ENCODE measurements around the gene VPS51. TPM values are rescaled to one million over a fixed set of nuclear protein-coding genes. Genes with fewer than 3 reads are reported as not detected.

The VPS51 gene
- polyA plus RNA-seq, 3 donors, result 37.2 to 77.3 (median 39.4) TPM

- no peak overlapping the region for H2AFZ ChIP-seq (ENCODE audit: insufficient read depth, low read depth, low read length, poor library complexity, severe bottlenecking)
- H3K9ac ChIP-seq (ENCODE audit: insufficient read depth, low read length, poor library complexity, severe bottlenecking), result no peak overlapping the region
- Mint-ChIP-seq H3K36me3 (peaks cover 37 to 57% of the 10 kb centered on the region in 2 donors), H3K9me3 (no peaks in the 10 kb centered on the region), H3K4me1 (no peaks in the 10 kb centered on the region), H3K4me3 (no peak overlapping the region), H3K27ac (no peak overlapping the region), H3K27me3 (ENCODE audit: low read depth in 3 of 3) (no peaks in the 10 kb centered on the region)
- DNase-seq, result no peak
- H3K4me1 ChIP-seq (ENCODE audit: control insufficient read depth in 1 of 2, insufficient read depth in 2 of 2, low read length in 2 of 2), result no peaks in the 10 kb centered on the region
- no peak overlapping the region for H3K4me2 ChIP-seq (replicated peaks; ENCODE audit: extremely low read depth, low read length, poor library complexity, severe bottlenecking)
- no peaks in the 10 kb centered on the region for H4K20me1 ChIP-seq (ENCODE audit: insufficient read depth, low read length)
- H3K27ac ChIP-seq (ENCODE audit: low read depth in 1 of 2, low read length in 2 of 2), result no peak overlapping the region
- H3K36me3 ChIP-seq (replicated peaks in 1 of 2; ENCODE audit: control insufficient read depth in 1 of 2, insufficient read depth in 2 of 2, low read length in 2 of 2), result peaks cover 26 to 84% of the 10 kb centered on the region in 2 donors
- no CpG with 5 or more reads among the region's 4 CpGs for WGBS (ENCODE audit: insufficient coverage)
- intact Hi-C loops (cut with micrococcal nuclease), result no loop called here
- H3K27me3 ChIP-seq (ENCODE audit: control insufficient read depth in 2 of 2, insufficient read depth in 2 of 2, low read length in 2 of 2), result no peaks in the 10 kb centered on the region
- peaks cover 17% of the 10 kb centered on the region for H3K79me2 ChIP-seq (ENCODE audit: insufficient read depth, low read length)
- TF ChIP-seq CTCF (IDR thresholded peaks at IDR 0.05), result no peak
- H3K9me3 ChIP-seq (replicated peaks in 1 of 2; ENCODE audit: control insufficient read depth in 1 of 2, insufficient read depth in 1 of 2, low read length in 2 of 2), result no peaks in the 10 kb centered on the region
- H3K4me3 ChIP-seq (replicated peaks in 1 of 3; ENCODE audit: low read depth in 2 of 3, low read length in 3 of 3), result no peak overlapping the region
Measured at GRCh38 chr11:65104628-65105027, 8.6 kb downstream of the VPS51 start.

- Histone ChIP-seq H2AFZ (ENCODE audit: insufficient read depth, low read depth, low read length, poor library complexity, severe bottlenecking) (no peak overlapping the region), H3K4me1 (ENCODE audit: control insufficient read depth in 1 of 2, insufficient read depth in 2 of 2, low read length in 2 of 2) (peaks cover 17 to 19% of the 10 kb centered on the region in 2 donors), H3K4me3 (replicated peaks in 1 of 3; ENCODE audit: low read depth in 2 of 3, low read length in 3 of 3) (no peak overlapping the region), H3K4me2 (replicated peaks; ENCODE audit: extremely low read depth, low read length, poor library complexity, severe bottlenecking) (no peak overlapping the region), H3K79me2 (ENCODE audit: insufficient read depth, low read length) (peaks cover 2% of the 10 kb centered on the region), H3K9ac (ENCODE audit: insufficient read depth, low read length, poor library complexity, severe bottlenecking) (no peak overlapping the region), H4K20me1 (ENCODE audit: insufficient read depth, low read length) (peaks cover 15% of the 10 kb centered on the region), H3K9me3 (replicated peaks in 1 of 2; ENCODE audit: control insufficient read depth in 1 of 2, insufficient read depth in 1 of 2, low read length in 2 of 2) (no peaks in the 10 kb centered on the region), H3K36me3 (replicated peaks in 1 of 2; ENCODE audit: control insufficient read depth in 1 of 2, insufficient read depth in 2 of 2, low read length in 2 of 2) (peaks cover 28 to 75% of the 10 kb centered on the region in 2 donors), H3K27ac (ENCODE audit: low read depth in 1 of 2, low read length in 2 of 2) (no peak overlapping the region), H3K27me3 (ENCODE audit: control insufficient read depth in 2 of 2, insufficient read depth in 2 of 2, low read length in 2 of 2) (no peaks in the 10 kb centered on the region)
- Mint-ChIP-seq H3K9me3 (no peaks in the 10 kb centered on the region), H3K36me3 (peaks cover 35 to 51% of the 10 kb centered on the region in 2 donors), H3K27ac (no peak overlapping the region), H3K4me1 (peaks cover 20% of the 10 kb centered on the region), H3K4me3 (no peak overlapping the region), H3K27me3 (ENCODE audit: low read depth in 3 of 3) (peaks cover 0 to 5% (median 2%) of the 10 kb centered on the region in 3 donors)
- DNase-seq, result no peak
- 99% methylated on average over 8 of the region's 15 CpGs for WGBS (ENCODE audit: insufficient coverage)
- intact Hi-C loops (cut with micrococcal nuclease), result no loop called here
- no peak for TF ChIP-seq CTCF (IDR thresholded peaks at IDR 0.05)
Measured at GRCh38 chr11:65107078-65107477, 11.1 kb downstream of the VPS51 start.
